GM23248 (cell line): ENCODE data around the gene TMEM201.

ENCODE experiments used
- EZH2 ChIP-seq: fragments of 200-600 bp; sonication (generic); IDR thresholded peaks from 2 replicates; pipeline ENCODE4 v1.6.1; 2018; ENCODE audit warnings: antibody characterized with exemption, mild to moderate bottlenecking; ENCODE audit not compliant: insufficient read depth, poor library complexity, severe bottlenecking
- EZH2phosphoT487 ChIP-seq: fragments of 200-600 bp; sonication (generic); IDR thresholded peaks from 2 replicates; pipeline ENCODE4 v1.6.1; 2018; ENCODE audit warnings: antibody characterized with exemption, moderate library complexity, mild to moderate bottlenecking, low read depth; ENCODE audit not compliant: insufficient read depth

- TF ChIP-seq EZH2phosphoT487 (no peak), EZH2 (no peak)
Measured at GRCh38 chr1:9589719-9590157, 1.0 kb downstream of the TMEM201 start.
